ENCODE data around the gene ALAS2. TPM values are rescaled to one million over a fixed set of nuclear protein-coding genes. Genes with fewer than 3 reads are reported as not detected.

ALAS2 gene
- total and polyA plus RNA-seq, 2 of the 8 experiments (the other 6 are each of a cell fraction or from before 2014, with no cell fraction given) = 0.27 to 0.32 TPM

DNA sequence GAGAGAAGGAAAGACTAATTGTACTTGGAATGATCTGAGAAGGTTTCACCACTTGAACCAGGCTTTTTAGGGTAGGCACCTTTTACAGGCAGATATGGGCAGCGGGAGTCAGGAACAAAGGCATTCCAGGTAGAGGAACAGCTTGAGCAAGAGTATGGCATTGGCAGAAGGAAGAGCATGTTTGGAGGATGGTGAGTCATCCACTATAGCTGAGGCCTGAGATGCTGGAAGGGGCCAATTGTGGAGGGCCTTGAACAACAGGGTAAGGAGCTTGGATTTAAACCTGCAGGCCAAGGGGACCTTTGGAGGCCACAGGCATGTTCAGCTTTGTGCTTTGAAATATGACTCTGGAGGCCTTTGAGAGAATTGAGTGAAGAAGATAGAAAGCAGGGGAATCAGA, 69.0 kb downstream of the ALAS2 start:
- CTCF ChIA-PET (ENCODE audit: partially characterized antibody) = interaction anchor here (1.1 kb wide), 1 partner anchor 49 kb away, joined by 3 read pairs; no protein-coding TSS in a partner anchor
- 43% methylated on average over 1 of the region's 1 CpG; no CpG with 5 or more reads in 1 of the 2 experiments for WGBS, 2 experiments (ENCODE audit: extremely low coverage in 1 of 2, insufficient coverage in 1 of 2, insufficient read length in 1 of 2, insufficient replicate concordance in 2 of 2, low coverage in 1 of 2, low lambda C conversion rate in 2 of 2, missing lambda C conversion rate in 1 of 2)
- no peak for FAIRE-seq

More for the DNA sequence above, 69.0 kb downstream of the ALAS2 start:
- Histone ChIP-seq H3K79me1 (ENCODE audit: low read depth, low read length) (no peaks in the 10 kb centered on the region), H3K56ac (replicated peaks; ENCODE audit: insufficient read length, low read depth, low read length) (no peak overlapping the region), H3K4me1 (replicated peaks in 1 of 4; ENCODE audit: control insufficient read depth in 3 of 4, insufficient read depth in 4 of 4, low read length in 3 of 4) (no peaks in the 10 kb centered on the region), H3K14ac (ENCODE audit: insufficient read length) (no peak overlapping the region), H3K27ac (ENCODE audit: low read depth, low read length) (no peak overlapping the region), H4K8ac (ENCODE audit: extremely low read depth, insufficient read depth, low read length) (no peak overlapping the region), H3K9me3 (ENCODE audit: insufficient read depth in 2 of 2, low read depth in 1 of 2, low read length in 1 of 2) (peaks cover 0 to 4% of the 10 kb centered on the region in 2 experiments; a peak in 1 of 4 replicates), H3K9ac (replicated peaks in 1 of 4; ENCODE audit: extremely low read depth in 1 of 4, low read depth in 3 of 4, low read length in 3 of 4) (no peak overlapping the region), H3K23me2 (ENCODE audit: low read depth, low read length) (no peaks in the 10 kb centered on the region), H3K27me3 (replicated peaks in 1 of 4; ENCODE audit: control insufficient read depth in 3 of 4, extremely low read depth in 1 of 4, insufficient read depth in 3 of 4, low read length in 3 of 4) (no peaks in the 10 kb centered on the region; a peak in 1 of 7 replicates), H3K18ac (ENCODE audit: extremely low read depth, low read length) (no peak overlapping the region), H2BK12ac (ENCODE audit: low read depth, low read length) (no peak overlapping the region), H2BK120ac (replicated peaks; ENCODE audit: low read depth, low read length) (no peak overlapping the region), H2BK5ac (ENCODE audit: low read depth, low read length) (no peak overlapping the region), H4K20me1 (replicated peaks in 1 of 2; ENCODE audit: control insufficient read depth in 1 of 2, insufficient read depth in 2 of 2, low read length in 2 of 2) (no peaks in the 10 kb centered on the region), H3K4me2 (ENCODE audit: insufficient read depth in 1 of 2, low read depth in 2 of 2, low read length in 2 of 2) (no peak overlapping the region), H2AFZ (ENCODE audit: low read length) (no peak overlapping the region), H4K91ac (replicated peaks; ENCODE audit: insufficient read length, low read length) (no peak overlapping the region), H4K5ac (ENCODE audit: insufficient read length, low read depth, low read length) (no peak overlapping the region), H2BK15ac (ENCODE audit: low read length) (no peak overlapping the region), H3K79me2 (ENCODE audit: control insufficient read depth in 1 of 2, insufficient read depth in 2 of 2, low read length in 2 of 2) (no peaks in the 10 kb centered on the region), H3K4me3 (ENCODE audit: extremely low read depth in 1 of 4, insufficient read depth in 2 of 4, low read depth in 3 of 4, low read length in 4 of 4) (no peak overlapping the region), H3K23ac (ENCODE audit: insufficient read length) (no peak overlapping the region), H2BK20ac (ENCODE audit: low read length) (no peak overlapping the region), H2AK5ac (ENCODE audit: low read depth, low read length) (no peak overlapping the region), H3K36me3 (ENCODE audit: control insufficient read depth in 2 of 4, insufficient read depth in 4 of 4, low read length in 3 of 4) (no peaks in the 10 kb centered on the region), H3K4ac (replicated peaks; ENCODE audit: insufficient read length, low read depth, low read length) (no peak overlapping the region)
- DNase-seq (ENCODE audit: low read depth in 1 of 2, low spot score in 2 of 2) = no peak
- POLR2A ChIA-PET (ENCODE audit: partially characterized antibody) = no interaction called here
- no peak for TF ChIP-seq USF2 (IDR thresholded peaks at IDR 0.05; ENCODE audit: low read length)
- no peak for TF ChIP-seq RBBP5 (IDR thresholded peaks at IDR 0.05; ENCODE audit: borderline replicate concordance, low read depth, low read length)
- no peak for TF ChIP-seq CHD2 (IDR thresholded peaks at IDR 0.05; ENCODE audit: low read length)
- no peak for TF ChIP-seq PHF8 (conservative IDR thresholded peaks at IDR 0.05; ENCODE audit: low read depth, low read length)
- no peak for TF ChIP-seq HDAC6 (IDR thresholded peaks at IDR 0.05; ENCODE audit: low read depth, low read length)
- TF ChIP-seq TCF12 (IDR thresholded peaks at IDR 0.05; ENCODE audit: low read depth, low read length) = no peak
- TF ChIP-seq ZNF274 (IDR thresholded peaks at IDR 0.05; ENCODE audit: borderline replicate concordance, extremely low read depth, low read length) = no peak
